GM12891 (cell line): ENCODE data around the gene GMCL2.

Source experiments
- DNase-seq: peaks from one replicate; pipeline ENCODE4 v3.0.0; 2011; ENCODE audit warnings: low spot score; ENCODE audit not compliant: insufficient read length
- FAIRE-seq: peaks from 2 replicates; lab custom pipeline; 2011; peaks lifted over from hg19 to GRCh38; lab: Jason Lieb, UNC
- PAX5 ChIP-seq: IDR thresholded peaks from 2 replicates; pipeline ENCODE4 v1.6.1; 2011; ENCODE audit warnings: low read length, moderate library complexity, mild to moderate bottlenecking; ENCODE audit not compliant: insufficient read depth, severe bottlenecking
- POLR2A ChIP-seq: IDR thresholded peaks from 2 replicates; pipeline ENCODE4 v1.6.1; 2011; ENCODE audit warnings: low read depth, low read length, control low read depth
- POLR2AphosphoS5 ChIP-seq: IDR thresholded peaks from 2 replicates; pipeline ENCODE4 v1.6.1; 2011; ENCODE audit warnings: low read depth, low read length, control low read depth
- POU2F2 ChIP-seq: IDR thresholded peaks from 2 replicates; pipeline ENCODE4 v1.6.1; 2011; ENCODE audit warnings: low read depth, mild to moderate bottlenecking, control low read depth, low read length, moderate library complexity
- SPI1 ChIP-seq: IDR thresholded peaks from 2 replicates; pipeline ENCODE4 v1.6.1; 2011; ENCODE audit warnings: low read depth, low read length, control low read depth
- TAF1 ChIP-seq: IDR thresholded peaks from 2 replicates; pipeline ENCODE4 v1.6.1; 2011; ENCODE audit warnings: low read depth, low read length, control low read depth

The GMCL2 gene

DNA sequence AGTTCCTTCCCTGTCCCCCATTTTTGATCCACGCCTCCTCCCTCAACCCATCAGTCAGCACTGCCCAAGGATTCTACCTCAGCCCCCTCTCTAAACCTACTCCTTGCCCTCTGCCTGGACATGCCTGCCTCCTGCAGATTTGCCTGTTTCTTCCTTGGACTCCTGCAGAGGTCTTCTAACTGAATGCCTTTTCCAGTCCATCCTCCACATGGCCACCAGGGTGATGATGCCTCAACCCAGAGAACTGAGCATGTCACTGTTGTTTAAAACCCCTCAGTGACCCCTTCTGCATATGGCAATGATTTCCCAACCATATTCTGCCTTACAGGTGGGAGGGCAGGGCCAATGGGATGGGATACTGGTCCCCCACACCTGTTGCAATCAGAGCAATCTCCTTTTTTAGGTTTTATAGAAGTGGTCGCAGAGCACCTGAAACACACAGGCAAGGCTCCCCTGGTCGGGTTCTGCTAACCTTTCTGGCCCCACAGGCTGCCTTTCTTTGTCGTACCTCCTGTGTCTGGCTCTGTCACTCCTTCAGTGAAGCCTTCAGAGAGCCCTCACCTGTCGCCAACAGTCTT is 36.1 kb upstream of the GMCL2 start:
- DNase-seq (no peak), FAIRE-seq (no peak)
- no peak for TF ChIP-seq POLR2A

DNA sequence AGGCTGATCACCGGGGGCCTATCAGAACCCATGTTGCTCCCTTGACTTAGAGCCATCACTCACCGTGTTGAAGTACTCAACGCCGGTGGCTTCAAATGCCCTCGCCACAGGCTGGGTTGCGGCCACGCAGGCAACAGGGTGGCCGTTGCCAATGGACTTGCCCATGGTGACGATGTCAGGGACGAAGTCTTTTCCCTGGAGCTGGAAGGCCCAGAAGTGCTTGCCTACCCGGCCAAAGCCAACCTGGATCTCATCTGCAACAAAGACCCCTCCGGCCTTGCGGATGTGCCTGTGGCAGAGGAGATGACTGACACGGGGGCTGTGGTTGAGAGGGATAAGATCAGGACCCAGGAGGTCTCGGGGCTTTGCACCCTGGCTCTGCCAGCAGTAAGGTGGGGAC is 35.1 kb upstream of the GMCL2 start:
- FAIRE-seq (no peak), DNase-seq (no peak)
- TF ChIP-seq PAX5 (no peak), TAF1 (no peak), POLR2AphosphoS5 (no peak), SPI1 (no peak), POU2F2 (no peak), POLR2A (no peak)

DNA sequence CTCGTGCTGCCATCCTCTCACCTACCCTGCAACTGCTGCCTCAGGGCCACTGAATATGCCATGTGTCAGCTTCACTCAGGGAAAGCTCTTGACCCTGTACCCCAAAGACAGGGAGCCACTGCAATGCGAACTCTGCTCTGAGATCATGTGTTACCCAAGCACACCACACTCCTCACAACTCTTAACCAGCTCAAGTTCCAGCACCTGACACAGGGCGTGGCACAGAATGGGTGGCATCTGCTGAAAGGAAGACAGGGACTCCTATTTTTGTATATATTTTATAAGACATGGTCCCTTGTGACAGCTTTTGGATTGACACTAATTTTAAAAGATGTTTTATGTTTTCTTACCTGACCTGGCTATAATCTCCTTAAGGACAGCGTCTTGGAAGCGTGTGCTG is 34.7 kb upstream of the GMCL2 start:
- FAIRE-seq: no peak
- TF ChIP-seq POU2F2 (no peak), PAX5 (no peak), POLR2AphosphoS5 (no peak), TAF1 (no peak), POLR2A (no peak), SPI1 (no peak)
- no peak for DNase-seq

DNA sequence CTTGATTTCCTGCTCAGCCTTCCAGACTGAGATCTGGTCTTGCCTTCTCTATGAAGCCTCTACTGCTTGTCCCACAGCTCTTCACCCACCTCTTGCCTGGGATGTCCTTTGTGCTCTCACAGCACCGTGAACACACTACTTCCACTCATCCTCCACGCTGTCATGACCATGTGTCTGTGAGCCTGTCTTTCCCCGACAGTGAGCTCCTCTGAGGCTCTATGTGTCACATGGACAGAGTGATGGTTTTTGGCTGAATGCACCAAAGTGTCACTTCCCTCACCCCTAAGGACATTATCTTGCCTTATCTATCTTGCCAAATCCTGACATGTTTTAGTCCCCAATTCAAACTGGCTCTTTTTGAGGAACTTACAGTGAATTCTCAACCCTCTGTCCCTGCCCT is 34.1 kb upstream of the GMCL2 start:
- FAIRE-seq (no peak), DNase-seq (no peak)
- no peak for TF ChIP-seq POLR2AphosphoS5
- no peak for TF ChIP-seq TAF1
- no peak for TF ChIP-seq SPI1
- TF ChIP-seq POU2F2: no peak
- TF ChIP-seq PAX5: no peak
- TF ChIP-seq POLR2A: no peak

DNA sequence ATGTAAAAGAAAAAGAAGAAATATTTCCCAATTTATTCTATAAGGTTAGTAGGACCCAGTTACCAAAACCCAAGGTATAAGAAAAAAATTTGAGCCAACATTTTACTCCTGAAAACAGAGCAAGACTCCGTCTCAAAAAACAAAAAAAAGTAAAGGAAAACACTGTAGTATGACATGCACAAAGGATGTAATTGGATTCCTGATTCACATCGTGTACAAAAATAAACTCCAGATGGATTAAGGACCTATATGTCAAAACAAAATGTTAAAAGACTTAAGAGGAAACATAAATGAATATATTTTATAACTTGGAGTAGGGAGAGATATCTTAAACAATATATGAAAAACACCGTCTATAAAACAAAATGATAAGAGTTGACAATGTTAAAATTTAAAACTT is 31.7 kb upstream of the GMCL2 start:
- DNase-seq (no peak), FAIRE-seq (no peak)
- TF ChIP-seq SPI1 (no peak), PAX5 (no peak), POLR2AphosphoS5 (no peak), TAF1 (no peak), POU2F2 (no peak), POLR2A (no peak)

GRCh38 chr5:178218237-178218776 is 31.1 kb upstream of the GMCL2 start:
- no peak for DNase-seq
- peak; percentile 41; the same call in 1 of the 2 replicates for TF ChIP-seq POLR2AphosphoS5
- no peak for TF ChIP-seq POLR2A
- no peak for FAIRE-seq

DNA sequence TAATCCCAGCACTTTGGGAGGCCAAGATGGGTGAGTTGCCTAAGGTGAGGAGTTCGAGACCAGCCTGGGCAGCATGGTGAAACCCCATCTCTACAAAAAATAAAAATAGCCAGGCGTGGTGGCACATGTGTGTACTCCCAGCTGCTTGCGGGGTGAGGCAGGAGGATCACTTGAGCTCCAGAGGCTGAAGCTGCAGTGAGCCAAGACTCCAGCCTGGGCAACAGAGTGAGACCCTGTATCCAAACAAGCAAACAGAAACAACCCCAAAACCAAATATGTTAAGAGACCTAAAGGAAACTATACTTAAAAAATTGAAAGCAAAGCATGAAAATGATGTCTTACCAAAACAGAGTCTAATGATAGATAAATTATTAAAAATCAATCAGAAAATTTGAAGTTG is 29.6 kb upstream of the GMCL2 start:
- DNase-seq: no peak
- FAIRE-seq: no peak
- no peak for TF ChIP-seq POLR2AphosphoS5
- TF ChIP-seq POLR2A: no peak
- no peak for TF ChIP-seq SPI1
- TF ChIP-seq PAX5: no peak
- no peak for TF ChIP-seq TAF1
- no peak for TF ChIP-seq POU2F2

DNA sequence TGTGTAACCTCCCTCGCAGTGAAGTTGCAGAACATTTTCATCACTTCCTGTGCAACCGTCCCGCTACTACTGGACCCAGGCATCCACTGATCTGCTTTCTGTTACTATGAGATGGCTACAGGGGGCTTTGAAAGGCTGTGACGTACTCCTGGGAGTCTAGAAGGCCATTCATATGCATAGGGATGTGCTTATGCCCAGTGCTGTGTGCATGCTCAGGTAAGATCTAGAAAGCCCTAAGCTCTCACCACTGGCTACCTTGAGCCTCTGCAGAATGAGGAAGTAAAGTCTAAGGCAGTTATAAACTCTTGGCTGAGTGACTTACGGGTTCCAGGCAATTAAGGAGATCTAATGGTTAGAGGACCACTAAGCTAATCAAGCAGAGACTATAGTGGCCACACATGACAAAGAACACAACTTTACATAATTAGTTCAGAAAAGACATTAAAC is 28.9 kb upstream of the GMCL2 start:
- DNase-seq (no peak), FAIRE-seq (no peak)
- TF ChIP-seq POU2F2: no peak
- no peak for TF ChIP-seq PAX5
- no peak for TF ChIP-seq POLR2AphosphoS5
- TF ChIP-seq TAF1: no peak
- no peak for TF ChIP-seq SPI1
- TF ChIP-seq POLR2A: no peak

- no peak for FAIRE-seq
- no peak for DNase-seq
- TF ChIP-seq TAF1: no peak
- peak; percentile 72; the same call in 1 of the 2 replicates for TF ChIP-seq POLR2AphosphoS5
- TF ChIP-seq PAX5: no peak
- no peak for TF ChIP-seq SPI1
- TF ChIP-seq POU2F2: no peak
- peak; percentile 50; the same call in 1 of the 2 replicates for TF ChIP-seq POLR2A
These were observed 28.3 kb upstream of the GMCL2 start for GRCh38 chr5:178215280-178216002.
